Measurements from ENCODE around the gene ITPR1.
A peak's percentile ranks its signal among the peaks of the same experiment; 100 is the strongest.

ITPR1 gene

DNA sequence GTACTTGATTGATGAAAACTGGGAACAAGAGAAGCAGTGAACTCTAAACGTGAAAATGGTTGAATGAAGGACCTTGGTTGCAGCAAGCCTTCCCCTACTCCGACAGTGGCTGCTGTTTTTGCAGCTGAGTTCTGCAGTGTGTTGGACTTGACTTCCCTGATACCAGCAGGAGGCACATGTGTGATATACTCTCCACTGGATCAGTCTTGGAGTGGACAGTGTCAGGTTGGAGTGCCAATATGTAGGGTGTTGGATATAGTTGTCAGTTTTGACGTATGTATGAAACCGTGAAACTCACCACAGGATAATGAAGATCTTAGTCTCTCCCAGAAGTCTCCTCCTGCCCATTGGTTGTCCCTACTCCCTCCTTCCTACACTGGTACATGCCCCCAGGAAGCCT, 106.5 kb downstream of the ITPR1 start:
- DNase-seq: no peak

DNA sequence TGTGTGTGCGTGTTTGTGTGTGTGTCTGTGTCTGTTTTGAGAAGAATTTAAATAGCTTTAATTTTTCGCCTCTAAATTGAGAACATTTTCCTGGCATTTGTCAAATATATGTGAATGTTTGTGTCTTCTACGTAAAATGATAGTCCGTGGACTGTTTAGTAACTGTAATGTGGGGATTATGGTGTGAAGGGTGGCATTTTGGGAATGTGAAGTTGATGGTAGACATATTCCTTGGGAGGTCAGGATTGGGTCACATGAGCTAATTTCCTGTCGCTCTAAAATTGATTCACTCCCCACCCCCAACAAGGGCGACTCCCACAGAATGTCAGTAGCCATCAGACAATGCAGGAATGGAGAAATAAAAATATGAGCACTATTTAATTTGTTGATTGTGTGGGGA, 107.3 kb downstream of the ITPR1 start:
- no peak for DNase-seq

DNA sequence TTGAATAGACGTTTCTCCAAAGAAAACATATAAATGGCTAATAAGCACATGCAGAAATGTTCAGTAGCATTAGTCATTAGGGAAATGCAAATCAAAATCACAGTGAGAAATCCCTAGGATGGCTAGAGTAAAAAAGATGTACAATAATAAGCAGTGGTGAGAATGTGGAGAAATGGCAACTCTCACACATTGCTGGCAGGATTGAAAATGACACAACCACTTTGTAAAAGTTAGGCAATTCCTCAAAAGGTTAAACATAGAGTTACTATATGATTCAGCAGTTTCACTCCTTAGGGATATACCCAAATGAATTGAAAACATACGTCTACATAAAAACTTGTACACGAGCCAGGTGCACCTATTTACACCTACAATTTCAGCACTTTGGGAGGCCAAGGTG, 108.7 kb downstream of the ITPR1 start:
- no peak for DNase-seq

DNA sequence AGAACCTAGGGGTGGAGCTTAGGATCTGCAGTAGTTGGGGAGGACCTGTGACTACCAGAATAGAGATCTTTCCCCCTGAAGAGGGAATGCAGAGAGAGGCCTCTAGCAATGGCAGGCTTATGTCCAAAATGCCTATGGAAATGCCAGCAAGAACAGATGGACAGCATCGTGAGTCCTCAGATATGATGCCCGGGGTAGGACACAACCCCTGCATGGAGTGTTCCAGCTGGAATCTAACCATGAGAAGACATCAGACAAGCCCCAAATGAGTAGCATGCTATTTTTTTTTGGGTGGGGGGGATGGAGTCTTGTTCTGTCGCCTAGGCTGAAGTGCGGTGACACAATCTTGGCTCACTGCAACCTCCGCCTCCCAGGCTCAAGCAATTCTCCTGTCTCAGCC, 111.5 kb downstream of the ITPR1 start:
- no peak for DNase-seq

DNA sequence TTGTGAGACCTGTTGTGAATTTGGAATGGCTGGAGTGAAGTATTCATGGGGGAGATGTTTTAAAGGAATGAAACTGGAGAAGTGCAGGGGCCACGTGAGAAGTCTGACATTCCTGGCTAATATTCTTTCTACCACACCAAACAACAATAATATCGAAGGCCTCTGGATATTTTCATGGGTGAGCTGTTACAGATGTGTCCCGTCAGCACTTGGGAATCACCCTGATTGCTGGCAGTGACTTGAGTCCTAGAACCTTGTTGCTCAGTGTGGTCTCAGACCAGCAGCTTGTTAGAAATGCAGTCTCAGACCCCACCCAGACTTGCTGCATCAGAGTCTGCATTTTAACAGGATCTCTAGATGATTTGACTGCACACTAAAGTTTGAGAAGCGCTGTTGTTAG, 113.8 kb downstream of the ITPR1 start:
- DNase-seq: no peak

DNA sequence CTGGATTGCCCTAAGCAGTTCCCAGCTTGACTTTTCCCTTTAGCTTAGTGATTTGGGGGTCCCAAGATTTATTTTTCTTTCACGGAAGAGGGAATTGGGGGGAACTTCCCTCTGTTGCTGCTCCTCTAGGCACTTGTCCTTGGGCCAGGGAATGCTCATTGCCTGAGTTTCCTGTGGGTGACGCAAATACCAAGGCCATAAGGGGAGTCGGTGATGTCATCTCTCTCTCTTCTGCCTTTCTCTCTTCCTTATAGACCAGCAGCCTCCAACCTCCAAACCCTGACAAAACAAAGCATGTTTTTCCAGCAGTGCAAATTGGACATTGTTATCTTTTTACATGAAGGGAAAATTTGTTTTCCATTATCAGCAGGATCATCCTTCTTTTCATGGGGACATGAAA, 120.2 kb downstream of the ITPR1 start:
- DNase-seq: no peak

DNA sequence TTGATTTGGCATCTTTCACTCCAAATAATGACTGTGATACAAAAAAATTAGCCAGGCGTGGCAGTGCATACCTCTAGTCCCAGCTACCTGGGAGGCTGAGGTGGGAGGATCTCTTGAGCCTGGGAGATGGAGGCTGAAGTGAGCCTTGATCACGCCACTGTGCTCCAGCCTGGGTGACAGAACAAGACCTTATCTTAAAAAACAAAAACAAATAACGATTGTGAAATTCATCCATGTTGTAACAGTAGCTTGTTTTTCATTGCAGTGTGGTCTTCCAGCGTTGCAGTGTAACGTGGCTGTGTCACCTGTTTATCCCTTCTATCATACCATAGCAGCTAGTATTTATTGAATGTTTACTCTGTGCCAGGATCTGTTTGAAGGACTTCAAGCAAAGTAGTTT, 120.9 kb downstream of the ITPR1 start:
- no peak for DNase-seq

DNA sequence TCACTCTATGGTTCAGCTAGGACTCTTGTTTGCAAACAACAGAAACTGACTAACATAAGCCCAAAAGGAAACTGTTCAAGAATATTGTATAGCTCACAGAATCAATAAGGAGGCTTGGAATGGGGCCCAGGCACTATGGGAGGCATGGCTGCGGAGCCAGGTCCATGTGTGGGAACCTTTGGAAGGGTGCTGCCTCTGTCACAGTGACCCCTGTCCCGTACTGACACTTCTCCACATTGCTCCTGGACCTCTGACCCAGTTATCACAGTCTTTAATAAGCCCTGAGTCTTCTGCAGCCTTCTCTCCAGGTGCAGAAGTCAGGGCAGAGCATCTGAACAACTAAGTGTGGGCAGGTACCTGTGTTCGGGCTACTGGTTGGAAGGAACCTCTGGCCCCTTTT, 121.8 kb downstream of the ITPR1 start:
- DNase-seq: no peak

DNA sequence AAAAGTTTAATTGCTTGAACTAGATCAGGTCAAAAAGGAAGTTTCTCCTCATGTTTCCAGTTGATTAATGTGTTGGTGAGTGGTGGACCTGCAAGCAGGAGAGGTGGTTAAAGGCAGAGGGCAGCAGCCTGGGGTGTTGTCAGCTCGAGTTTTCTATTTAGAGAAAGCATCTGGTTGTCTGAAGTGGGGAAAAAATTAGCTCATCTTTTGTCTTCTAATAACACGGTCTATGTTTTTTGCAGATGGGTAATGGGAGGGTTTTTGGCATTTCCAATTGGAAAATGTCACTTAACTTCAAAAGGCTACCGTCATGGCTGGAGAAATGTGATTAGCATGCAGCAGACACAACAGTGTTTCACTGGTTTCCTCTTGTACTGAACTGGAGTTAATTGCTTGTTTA, 122.6 kb downstream of the ITPR1 start:
- DNase-seq: no peak

DNA sequence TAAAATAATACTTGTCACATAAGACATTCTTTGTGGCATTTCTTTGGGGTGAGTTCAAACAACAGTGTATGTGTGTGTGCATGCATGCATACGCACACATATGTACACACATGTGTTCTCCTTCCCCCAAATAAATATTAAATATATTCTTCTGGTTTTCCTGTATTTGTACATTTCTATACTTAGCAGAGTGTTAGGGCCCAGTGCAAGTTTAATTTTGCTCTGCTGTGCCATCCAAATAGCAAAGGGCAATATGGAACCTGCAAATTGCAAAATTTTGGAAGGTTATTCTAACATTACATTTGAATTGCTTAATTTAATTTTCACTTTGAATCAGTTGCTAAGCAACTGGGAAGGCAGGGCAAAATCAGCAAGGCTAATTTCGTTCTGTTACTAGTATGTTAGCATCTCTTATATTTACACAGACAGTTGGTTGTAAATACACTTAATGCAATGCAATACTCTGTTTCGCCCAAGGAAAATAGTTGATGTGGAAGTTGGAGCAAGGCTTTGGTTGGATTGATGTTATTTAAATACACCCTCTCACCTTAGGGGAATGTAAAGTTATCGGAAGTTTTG, 130.4 kb downstream of the ITPR1 start:
- DNase-seq: no peak

DNA sequence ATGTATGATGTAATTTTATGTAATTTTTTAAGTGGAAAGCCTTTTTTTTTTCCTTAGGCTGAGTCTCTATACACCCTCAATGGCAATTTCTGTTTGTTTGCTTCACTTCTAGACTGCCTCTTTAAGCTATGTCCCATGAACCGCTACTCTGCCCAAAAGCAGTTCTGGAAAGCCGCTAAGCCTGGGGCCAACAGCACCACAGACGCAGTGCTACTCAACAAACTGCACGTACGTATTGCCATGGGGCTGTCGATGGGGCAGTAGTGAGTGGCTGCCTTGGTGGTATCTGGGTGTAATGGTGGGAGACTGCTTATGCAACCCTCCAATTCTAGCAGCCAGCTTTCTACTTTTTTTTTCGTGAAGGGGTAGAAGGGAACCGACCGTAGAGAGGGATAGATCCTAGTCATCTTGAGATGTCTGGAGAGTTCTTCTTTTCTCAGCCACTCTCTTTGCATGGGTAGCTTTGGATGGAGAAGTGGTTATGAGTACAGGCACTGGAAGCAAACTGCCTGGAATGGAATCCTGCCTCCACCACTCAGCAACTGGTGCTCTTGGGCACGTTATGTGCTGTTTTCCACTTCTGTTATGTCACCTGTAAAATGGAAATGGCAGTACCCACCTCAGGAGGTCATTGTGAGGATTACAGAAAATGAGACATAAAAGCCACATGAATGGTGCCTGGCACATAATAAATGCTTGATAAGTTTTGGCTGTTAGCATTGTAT, 134.7 kb downstream of the ITPR1 start:
- DNase-seq: no peak

DNA sequence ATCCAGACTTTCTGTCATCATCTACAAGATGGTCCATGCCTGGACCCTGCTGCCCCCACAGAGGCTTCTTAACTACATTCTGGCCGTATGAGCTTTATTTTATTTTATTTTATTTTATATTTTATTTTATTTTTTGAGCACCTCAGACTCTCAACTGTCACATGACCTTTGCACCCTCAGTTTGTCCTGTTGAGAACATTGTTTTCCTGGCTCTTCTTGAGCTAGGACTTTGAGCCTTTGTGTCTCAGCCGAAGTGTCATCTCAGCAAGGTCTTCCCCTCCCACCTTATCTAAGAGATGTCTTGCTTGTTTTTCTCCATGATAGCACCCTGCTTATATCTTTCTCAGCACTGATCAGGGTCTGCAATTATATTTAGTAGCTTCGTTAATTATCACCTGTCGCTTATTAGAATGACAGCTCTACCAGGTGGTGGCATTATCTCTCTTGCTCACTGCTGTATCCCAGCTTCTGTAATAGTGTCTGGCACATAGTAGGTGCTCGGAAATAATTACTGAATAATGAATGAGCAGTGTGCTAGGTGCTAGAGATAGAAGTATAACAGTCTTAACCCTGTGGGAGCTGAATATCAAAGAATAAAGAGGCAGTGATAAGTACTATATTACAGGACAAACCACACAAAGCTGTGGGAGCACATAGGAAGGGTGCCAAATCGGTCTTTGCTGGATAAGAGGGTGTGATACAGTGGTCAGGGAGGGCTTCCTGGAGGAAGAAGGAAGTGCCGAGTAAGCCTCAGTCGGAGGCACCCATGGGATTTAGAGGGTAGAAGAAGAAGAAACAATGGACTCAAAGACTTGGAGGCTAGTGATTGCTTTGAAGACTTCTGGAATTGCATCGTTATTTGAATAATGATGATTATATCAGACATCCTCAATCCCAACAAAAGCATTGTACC, 136.2 kb downstream of the ITPR1 start:
- no peak for DNase-seq

DNA sequence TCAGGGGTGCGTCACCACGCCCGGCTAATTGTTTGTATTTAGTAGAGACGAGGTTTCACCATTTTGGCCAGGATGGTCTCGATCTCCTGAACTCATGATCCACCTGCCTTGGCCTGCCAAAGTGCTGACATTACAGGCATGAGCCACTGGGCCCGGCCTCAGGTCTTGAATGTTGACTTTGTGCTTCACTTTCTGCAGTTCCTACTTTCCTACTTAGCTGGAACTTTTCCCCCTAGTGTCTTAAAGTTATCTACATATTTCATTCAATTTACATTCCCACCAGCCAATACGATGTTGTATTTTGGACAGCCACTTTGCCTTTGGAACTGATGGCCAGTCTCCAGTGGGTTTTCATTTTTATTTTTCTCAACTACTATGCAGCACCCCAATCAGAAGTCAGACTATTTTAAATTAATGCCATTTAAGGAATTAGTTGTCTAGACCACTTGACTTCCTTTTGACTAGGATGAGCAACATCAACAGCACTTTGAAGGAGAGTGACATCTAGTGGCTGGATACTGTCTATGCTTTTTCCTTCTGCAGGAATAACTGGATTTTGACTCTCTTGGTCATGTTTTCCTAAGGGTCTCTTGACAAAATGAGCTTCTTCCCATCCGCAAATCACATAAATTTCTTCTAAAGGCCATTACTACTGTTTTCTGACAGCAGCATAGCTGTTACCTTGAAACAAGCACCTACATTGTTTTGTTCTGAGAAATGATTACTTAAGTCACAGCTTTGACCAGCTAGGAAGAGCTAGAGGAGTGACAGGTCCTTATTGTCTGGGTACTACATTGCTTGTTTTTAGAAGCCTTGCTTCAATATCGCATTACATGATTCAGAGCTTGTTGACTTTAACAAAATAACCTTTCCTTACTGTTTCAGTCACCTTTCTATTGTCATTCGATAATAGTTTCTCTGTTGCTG, 140.2 kb downstream of the ITPR1 start:
- peak in 3 of 6 experiments; percentile 36 to 56 (median 37) for DNase-seq

DNA sequence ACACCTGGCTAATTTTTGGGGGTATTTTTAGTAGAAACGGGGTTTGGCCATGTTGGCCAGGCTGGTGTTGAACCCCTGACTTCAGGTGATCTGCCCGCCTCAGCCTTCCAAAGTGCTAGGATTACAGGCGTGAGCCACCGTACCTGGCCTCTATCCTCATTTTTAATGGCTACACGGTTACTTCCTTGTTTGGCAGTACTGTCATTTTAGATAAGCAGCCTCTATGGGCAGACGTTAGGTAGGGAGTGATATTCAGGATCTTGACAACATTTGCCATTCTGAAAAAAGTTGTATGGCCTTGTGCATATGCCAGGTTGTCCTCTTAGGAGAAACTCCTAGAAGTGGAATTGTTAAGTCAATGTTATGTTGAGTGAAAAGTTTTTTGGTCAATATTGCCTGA, 141.7 kb downstream of the ITPR1 start:
- DNase-seq: no peak

DNA sequence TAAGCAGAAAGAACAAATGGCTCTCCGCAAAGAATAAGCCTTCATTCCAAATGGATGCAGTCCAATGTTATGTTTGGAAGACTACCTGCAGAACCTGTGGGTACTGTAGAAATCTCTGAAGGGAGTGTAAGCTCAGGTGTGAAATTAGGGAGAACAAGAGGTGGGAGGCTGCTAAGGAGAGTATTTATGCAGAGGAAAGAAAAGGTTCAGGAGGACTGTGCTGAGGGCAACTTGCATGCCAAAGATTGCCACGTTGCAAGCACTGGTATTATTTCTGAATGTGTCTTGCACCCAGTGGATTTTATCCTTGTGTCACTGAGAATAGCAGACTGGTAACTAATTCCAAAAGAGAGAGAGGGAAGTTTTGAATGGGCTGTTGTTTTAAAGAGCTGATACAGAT, 144.1 kb downstream of the ITPR1 start:
- DNase-seq: no peak

DNA sequence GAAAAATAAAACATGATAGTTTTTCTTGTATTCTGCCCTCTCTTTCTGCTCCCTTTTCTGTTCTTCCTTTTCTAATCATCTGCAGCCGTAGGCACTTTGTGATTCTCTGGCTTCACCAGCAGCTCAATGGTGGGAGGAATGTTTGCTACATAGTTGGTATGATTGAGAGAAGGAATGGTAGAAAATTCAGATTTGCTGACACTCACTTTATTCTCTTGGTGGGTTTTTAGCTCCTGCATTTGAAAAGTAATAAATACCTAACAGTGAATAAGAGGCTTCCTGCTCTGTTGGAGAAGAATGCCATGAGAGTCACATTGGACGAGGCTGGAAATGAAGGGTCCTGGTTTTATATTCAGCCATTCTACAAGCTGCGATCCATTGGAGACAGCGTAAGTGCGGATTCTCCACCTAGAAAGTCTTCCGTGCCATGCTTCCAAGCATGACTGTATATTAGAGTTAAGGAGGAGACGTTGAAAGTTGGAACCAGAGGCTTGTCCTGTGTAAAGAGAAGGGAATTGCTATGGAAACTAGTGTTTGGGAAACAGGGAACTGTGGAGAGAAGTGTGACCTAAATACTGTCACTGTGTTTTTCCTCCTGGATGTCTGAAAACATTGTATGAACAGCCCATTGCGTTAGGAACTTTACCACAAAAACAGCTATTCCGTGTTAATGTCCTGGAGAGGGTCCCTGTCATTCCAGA, 148.9 kb downstream of the ITPR1 start:
- DNase-seq: no peak

DNA sequence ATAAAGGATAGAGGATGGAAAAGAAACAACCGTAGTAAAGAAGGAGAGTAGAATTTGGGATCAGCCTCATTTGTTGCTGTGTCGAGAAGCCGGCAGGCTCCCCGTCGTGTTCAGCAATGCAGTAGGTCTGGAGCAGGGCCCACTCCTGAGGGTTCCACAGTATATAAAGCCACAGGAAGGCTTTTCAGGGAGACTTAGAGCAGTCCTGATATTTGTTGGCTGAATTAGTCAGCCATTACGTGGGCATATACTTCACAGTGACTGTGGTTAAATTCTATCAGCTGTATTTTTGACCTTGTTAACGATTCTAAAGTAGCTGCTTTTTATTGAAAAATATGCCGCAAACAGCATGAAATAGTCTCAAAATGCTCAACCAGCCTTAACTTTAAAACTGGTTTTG, 149.5 kb downstream of the ITPR1 start:
- no peak for DNase-seq

DNA sequence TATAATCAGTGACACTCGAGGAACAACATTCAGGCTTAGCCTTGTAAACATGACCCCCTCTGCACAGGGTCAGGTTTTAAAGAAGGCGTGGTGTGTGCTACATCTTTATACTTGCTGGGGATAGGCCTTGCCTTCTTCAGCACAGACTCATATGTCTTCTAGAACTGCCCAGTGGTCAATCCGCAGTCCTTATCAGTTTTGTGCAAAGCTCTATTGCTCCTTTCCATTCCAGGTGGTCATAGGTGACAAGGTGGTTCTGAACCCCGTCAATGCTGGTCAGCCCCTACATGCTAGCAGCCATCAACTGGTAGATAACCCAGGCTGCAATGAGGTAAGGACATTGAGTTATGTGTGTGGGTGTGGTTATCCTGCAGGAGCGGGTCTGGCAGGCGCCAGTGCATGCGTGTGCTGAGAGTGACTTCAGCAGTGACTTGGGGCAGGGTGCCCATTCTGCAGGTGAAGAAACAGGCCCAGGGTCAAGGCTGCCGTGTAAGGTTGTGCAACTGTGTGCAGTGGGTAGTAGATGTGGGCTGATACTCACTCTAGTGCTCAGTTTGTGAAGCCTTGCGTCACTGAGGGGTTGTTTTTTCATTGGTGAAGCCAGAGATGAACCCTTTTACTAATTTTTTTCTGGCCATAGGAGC, 150.9 kb downstream of the ITPR1 start:
- no peak for DNase-seq

DNA sequence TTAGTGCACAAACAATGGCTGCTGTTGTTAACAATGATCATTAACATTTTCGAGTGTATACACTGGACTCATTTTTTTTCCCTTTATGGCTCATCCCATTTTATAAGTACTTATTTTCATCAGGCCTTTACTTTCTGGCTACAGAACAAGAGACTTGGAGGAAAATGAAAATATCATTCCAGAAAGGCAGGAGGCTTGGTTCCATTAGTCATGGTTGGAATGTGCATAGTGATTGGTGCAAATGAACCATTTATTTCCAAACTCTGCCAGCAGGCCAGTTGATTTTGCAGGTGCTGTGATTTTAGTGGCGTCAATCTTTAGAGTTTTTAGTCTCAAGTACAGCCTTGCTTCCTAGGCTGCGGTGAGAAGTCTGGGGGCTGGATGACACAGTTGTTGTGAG, 151.8 kb downstream of the ITPR1 start:
- no peak for DNase-seq

DNA sequence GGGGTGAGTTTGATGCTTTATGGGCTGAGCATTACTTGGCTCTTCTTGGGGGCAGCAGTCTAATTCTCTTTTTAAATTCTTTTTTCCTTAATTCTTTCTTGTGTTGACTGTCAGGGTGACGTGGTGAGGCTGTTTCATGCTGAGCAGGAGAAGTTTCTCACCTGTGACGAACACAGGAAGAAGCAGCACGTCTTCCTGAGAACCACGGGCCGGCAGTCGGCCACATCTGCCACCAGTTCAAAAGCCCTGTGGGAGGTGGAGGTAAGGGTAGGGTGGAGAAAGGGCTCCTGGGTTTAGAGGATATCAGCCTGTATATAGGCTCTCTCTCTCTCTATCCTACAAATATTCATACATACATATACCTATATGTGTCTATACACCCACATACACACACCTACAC, 152.3 kb downstream of the ITPR1 start:
- peak in 2 of 6 experiments; percentile 13 to 42 for DNase-seq

DNA sequence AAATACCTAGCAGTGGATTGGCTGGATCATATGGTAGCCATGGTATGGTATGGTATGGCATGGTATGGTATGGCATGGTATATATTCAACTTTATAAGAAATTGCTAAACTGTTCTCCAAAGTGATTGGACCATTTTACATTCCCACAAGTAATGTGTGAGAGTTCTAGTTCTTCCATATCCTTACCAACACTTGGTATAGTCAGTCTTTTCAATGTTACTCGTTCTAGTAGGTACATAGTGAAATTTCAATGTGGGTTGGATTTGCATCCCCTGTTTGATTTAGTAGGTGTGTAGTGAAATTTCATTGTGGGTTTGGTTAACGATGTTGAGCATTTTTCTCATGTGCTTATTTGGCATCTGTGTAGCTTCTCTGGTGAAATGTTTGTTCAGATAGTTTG, 154.3 kb downstream of the ITPR1 start:
- DNase-seq: no peak
